HCT116 (cell line): ENCODE results near the gene SMARCD2.

Experiments used
- CEBPB ChIP-seq: IDR thresholded peaks from 2 replicates; pipeline ENCODE4 v1.6.1; 2012; ENCODE audit warnings: low read depth
- EGR1 ChIP-seq: IDR thresholded peaks from 2 replicates; pipeline ENCODE4 v1.6.1; 2012; ENCODE audit warnings: low read depth
- POLR2A ChIP-seq: IDR thresholded peaks from 2 replicates; pipeline ENCODE4 v1.7.0; 2011; ENCODE audit warnings: borderline replicate concordance; ENCODE audit not compliant: insufficient read depth, insufficient read length; ENCODE audit errors: extremely low read depth
- POLR2AphosphoS5 ChIP-seq: IDR thresholded peaks from 2 replicates; pipeline ENCODE4 v1.6.1; 2011; ENCODE audit warnings: mild to moderate bottlenecking, low read depth, low read length, moderate library complexity
- RAD21 ChIP-seq: IDR thresholded peaks from 2 replicates; pipeline ENCODE4 v1.6.1; 2012; ENCODE audit warnings: low read depth, mild to moderate bottlenecking
- TF ChIP-seq, protein P1 (sequence below), 3 experiments: fragments of 200-600 bp in 1 of 3; sonication (generic) in 1 of 3; IDR thresholded peaks in 2 of 3; conservative IDR thresholded peaks in 1 of 3; 2 replicates each; pipeline ENCODE4 v1.5.1; 2012 to 2017; ENCODE audit warnings: low read depth in 2 of 3, low read length in 2 of 3, antibody characterized with exemption in 1 of 3, borderline replicate concordance in 1 of 3, control low read depth in 1 of 3, mild to moderate bottlenecking in 1 of 3, mixed read lengths in 1 of 3, mixed run types in 1 of 3, moderate library complexity in 1 of 3; ENCODE audit not compliant: insufficient read depth in 1 of 3
- TF ChIP-seq, protein P2 (sequence below): IDR thresholded peaks from 2 replicates; pipeline ENCODE4 v1.6.1; 2012
- TF ChIP-seq, protein P3 (sequence below): IDR thresholded peaks from 2 replicates; pipeline ENCODE4 v1.6.1; 2012

DNA sequence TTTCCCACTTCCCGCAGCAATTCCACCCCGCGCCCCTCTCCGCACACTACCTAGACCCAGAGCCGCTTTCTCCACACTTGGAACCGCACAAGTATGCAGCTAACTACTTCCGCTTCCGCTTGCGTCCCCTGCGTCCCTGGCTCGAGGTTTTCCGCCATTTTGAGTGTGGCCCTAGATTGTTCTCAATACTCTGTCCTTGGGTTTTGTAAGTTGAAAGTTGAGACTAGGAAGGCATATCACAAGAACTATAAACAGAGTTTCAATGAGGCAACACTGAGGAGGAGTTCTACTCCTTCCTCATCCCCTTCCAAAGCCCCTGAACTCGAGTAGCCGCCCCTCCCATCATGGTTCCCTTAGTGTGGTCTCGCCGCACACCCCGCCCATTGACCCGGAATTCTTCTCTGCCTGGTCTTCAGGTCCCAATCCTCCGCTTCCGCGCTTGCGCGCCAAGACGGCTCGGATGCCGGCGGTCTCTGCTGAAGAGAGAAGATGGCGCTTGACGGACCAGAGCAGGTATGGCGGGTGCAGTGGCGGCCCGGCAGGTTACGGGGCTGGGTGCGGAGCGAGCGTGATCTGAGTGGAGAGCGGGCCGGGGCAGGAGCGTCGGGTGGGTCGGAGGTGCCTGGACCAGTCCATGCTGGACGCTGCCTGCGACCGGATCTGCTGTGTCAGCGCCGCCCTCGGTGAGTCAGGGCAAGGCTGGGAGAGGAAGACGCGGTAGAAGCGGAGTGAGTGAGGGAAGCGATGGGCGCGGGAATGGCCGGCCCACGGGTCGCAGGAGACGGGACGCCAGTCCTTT lies 15.3 kb downstream of the SMARCD2 start, which contains the start of the genes FTSJ3 and PSMC5:
- TF ChIP-seq, protein P1, sequence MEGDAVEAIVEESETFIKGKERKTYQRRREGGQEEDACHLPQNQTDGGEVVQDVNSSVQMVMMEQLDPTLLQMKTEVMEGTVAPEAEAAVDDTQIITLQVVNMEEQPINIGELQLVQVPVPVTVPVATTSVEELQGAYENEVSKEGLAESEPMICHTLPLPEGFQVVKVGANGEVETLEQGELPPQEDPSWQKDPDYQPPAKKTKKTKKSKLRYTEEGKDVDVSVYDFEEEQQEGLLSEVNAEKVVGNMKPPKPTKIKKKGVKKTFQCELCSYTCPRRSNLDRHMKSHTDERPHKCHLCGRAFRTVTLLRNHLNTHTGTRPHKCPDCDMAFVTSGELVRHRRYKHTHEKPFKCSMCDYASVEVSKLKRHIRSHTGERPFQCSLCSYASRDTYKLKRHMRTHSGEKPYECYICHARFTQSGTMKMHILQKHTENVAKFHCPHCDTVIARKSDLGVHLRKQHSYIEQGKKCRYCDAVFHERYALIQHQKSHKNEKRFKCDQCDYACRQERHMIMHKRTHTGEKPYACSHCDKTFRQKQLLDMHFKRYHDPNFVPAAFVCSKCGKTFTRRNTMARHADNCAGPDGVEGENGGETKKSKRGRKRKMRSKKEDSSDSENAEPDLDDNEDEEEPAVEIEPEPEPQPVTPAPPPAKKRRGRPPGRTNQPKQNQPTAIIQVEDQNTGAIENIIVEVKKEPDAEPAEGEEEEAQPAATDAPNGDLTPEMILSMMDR (IDR thresholded peaks at IDR 0.05 in 2 of 3, conservative IDR thresholded peaks at IDR 0.05 in 1 of 3; ENCODE audit: borderline replicate concordance in 1 of 3, insufficient read depth in 1 of 3, low read depth in 2 of 3, low read length in 2 of 3) = peak in 2 of 3 experiments; percentile 35 to 53; a peak in 3 of 6 replicates
- TF ChIP-seq RAD21 (no peak), POLR2A (peak; percentile 89), POLR2AphosphoS5 (peak; percentile 92), EGR1 (peak; percentile 97), CEBPB (no peak)
- TF ChIP-seq, protein P2, sequence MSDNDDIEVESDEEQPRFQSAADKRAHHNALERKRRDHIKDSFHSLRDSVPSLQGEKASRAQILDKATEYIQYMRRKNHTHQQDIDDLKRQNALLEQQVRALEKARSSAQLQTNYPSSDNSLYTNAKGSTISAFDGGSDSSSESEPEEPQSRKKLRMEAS = peak; percentile 86
- TF ChIP-seq, protein P3, sequence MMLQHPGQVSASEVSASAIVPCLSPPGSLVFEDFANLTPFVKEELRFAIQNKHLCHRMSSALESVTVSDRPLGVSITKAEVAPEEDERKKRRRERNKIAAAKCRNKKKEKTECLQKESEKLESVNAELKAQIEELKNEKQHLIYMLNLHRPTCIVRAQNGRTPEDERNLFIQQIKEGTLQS = no peak
